ENCODE results near the gene RACK1. TPM values are rescaled to one million over a fixed set of nuclear protein-coding genes. Genes with fewer than 3 reads are reported as not detected.

RACK1 gene
- polyA plus RNA-seq, 1 of the 3 experiments (the other 2 are of a cell fraction), result 4,715 TPM

DNA sequence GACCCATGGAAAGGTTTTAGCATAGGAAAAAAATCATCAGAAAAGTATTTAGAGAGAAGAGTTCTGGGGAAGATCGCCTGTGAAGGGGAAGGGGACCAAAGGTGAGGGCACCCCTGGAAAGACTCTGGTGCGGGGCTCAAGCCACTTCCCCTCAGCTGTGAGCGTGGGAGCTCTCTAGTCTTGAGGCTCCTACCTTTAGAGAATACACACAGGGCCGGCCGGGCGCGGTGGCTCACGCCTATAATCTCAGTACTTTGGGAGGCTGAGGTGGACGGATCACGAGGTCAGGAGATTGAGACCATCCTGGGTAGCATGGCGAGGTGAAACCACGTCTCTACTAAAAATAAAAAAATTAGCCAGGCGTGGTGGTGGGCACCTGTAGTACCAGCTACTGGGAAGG is 13.7 kb downstream of the RACK1 start:
- peaks cover 0 to 5% of the 10 kb centered on the region in 2 experiments; a peak in 2 of 4 replicates for H3K4me1 ChIP-seq (ENCODE audit: control insufficient read depth in 1 of 2, insufficient read depth in 2 of 2, low read depth in 1 of 2, low read length in 1 of 2)
- no peak for DNase-seq
- POLR2A ChIA-PET, result no interaction called here
- H3F3A ChIP-seq (replicated peaks; ENCODE audit: insufficient read depth), result peaks cover 19% of the 10 kb centered on the region
- 93% methylated on average over 13 of the region's 13 CpGs for WGBS (ENCODE audit: low lambda C conversion rate)
- no peak overlapping the region for H2AFZ ChIP-seq (ENCODE audit: low read depth)
- H3K36me3 ChIP-seq (replicated peaks in 1 of 2; ENCODE audit: control insufficient read depth in 1 of 2, insufficient read depth in 2 of 2, low read length in 1 of 2), result peaks cover 20 to 49% of the 10 kb centered on the region in 2 experiments
- 0 out of 2 replicates have a peak, but pooled peaks cover 3% of the 10 kb centered on the region for H4K20me1 ChIP-seq (ENCODE audit: insufficient read depth)
- CTCF ChIA-PET, result interaction anchor here (0.8 to 1.2 kb wide), 2 partner anchors 12 to 46 kb away, joined by 3 read pairs; no protein-coding TSS in a partner anchor
- no peak overlapping the region for H3K4me2 ChIP-seq
- no peaks in the 10 kb centered on the region for H3K27me3 ChIP-seq (ENCODE audit: insufficient read depth)
- H3K9ac ChIP-seq, result no peak overlapping the region
- H3K79me2 ChIP-seq (ENCODE audit: insufficient read depth), result peaks cover 38% of the 10 kb centered on the region
- H3K9me2 ChIP-seq, result no peaks in the 10 kb centered on the region
- H3K27ac ChIP-seq (ENCODE audit: low read depth in 2 of 2, low read length in 1 of 2), result no peak overlapping the region
- H3K9me3 ChIP-seq, result no peaks in the 10 kb centered on the region
- H3K4me3 ChIP-seq (ENCODE audit: low read depth in 2 of 2, low read length in 1 of 2), result no peak overlapping the region
- TF ChIP-seq FOXJ3 (CRISPR knock-in tag; IDR thresholded peaks at IDR 0.05) (no peak), RCOR1 (IDR thresholded peaks at IDR 0.05; ENCODE audit: low read length) (no peak), GATA2 (CRISPR knock-in tag; IDR thresholded peaks at IDR 0.05) (no peak), FOSL2 (IDR thresholded peaks at IDR 0.05; ENCODE audit: borderline replicate concordance, low read depth) (no peak), FOXM1 (IDR thresholded peaks at IDR 0.05; ENCODE audit: low read depth) (no peak), ELF1 (IDR thresholded peaks at IDR 0.05) (no peak)
- TF ChIP-seq, protein P1, sequence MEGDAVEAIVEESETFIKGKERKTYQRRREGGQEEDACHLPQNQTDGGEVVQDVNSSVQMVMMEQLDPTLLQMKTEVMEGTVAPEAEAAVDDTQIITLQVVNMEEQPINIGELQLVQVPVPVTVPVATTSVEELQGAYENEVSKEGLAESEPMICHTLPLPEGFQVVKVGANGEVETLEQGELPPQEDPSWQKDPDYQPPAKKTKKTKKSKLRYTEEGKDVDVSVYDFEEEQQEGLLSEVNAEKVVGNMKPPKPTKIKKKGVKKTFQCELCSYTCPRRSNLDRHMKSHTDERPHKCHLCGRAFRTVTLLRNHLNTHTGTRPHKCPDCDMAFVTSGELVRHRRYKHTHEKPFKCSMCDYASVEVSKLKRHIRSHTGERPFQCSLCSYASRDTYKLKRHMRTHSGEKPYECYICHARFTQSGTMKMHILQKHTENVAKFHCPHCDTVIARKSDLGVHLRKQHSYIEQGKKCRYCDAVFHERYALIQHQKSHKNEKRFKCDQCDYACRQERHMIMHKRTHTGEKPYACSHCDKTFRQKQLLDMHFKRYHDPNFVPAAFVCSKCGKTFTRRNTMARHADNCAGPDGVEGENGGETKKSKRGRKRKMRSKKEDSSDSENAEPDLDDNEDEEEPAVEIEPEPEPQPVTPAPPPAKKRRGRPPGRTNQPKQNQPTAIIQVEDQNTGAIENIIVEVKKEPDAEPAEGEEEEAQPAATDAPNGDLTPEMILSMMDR (IDR thresholded peaks at IDR 0.05), result no peak

DNA sequence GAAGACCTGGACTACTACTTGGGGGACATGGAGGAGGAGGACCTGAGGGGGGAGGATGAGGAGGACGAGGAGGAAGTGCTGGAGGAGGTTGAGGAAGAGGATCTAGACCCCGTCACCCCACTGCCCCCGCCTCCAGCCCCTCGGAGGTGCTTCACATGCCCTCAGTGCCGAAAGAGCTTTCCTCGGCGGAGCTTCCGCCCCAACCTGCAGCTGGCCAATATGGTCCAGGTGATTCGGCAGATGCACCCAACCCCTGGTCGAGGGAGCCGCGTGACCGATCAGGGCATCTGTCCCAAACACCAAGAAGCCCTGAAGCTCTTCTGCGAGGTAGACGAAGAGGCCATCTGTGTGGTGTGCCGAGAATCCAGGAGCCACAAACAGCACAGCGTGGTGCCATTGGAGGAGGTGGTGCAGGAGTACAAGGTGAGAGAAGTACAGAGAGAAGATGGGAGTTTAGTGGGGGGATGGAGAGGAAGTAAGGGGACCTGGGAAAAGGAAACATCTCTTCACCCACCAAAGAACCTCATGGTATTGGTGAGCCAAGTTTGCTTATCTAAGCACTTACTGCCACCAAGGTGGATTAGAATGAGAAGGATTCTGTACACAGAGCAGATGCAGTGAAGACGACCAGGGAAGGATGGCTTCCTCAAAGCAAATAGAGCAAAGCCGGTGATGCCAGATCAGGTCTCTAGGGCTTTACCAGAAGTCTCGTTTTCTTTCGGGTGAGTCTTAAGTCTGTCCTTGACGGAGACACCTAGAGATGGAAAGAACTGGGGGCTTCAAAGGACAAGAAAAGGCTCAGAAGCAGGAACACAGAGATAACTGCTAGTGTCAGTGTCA is 19.1 kb downstream of the RACK1 start:
- peaks cover 21% of the 10 kb centered on the region for H3F3A ChIP-seq (replicated peaks; ENCODE audit: insufficient read depth)
- H3K79me2 ChIP-seq (ENCODE audit: insufficient read depth), result peaks cover 52% of the 10 kb centered on the region
- TF ChIP-seq, protein P1 (IDR thresholded peaks at IDR 0.05), result no peak
- TF ChIP-seq, protein P2, sequence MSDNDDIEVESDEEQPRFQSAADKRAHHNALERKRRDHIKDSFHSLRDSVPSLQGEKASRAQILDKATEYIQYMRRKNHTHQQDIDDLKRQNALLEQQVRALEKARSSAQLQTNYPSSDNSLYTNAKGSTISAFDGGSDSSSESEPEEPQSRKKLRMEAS (IDR thresholded peaks at IDR 0.05; ENCODE audit: low read depth), result 0 out of 2 replicates have a peak, but pooled peaks have one; percentile 5
- no peak for TF ChIP-seq POLR2AphosphoS5 (IDR thresholded peaks at IDR 0.05; ENCODE audit: low read depth, low read length)
- POLR2A ChIA-PET, result interaction anchor here (0.8 to 3.4 kb wide), 7 partner anchors 8 to 51 kb away, joined by 3 to 29 read pairs (median 7); no protein-coding TSS in a partner anchor
- H2AFZ ChIP-seq (ENCODE audit: low read depth), result no peak overlapping the region; the same call in 1 of the 2 replicates
- peak overlapping the region; percentile 97 for H3K4me2 ChIP-seq
- H3K27me3 ChIP-seq (ENCODE audit: insufficient read depth), result no peaks in the 10 kb centered on the region
- H3K9me2 ChIP-seq, result no peaks in the 10 kb centered on the region
- peak overlapping the region; percentile 97 to 98; a peak in 3 of 4 replicates for H3K27ac ChIP-seq (ENCODE audit: low read depth in 2 of 2, low read length in 1 of 2)
- peaks cover 0 to 15% of the 10 kb centered on the region in 2 experiments; a peak in 2 of 4 replicates for H3K4me1 ChIP-seq (ENCODE audit: control insufficient read depth in 1 of 2, insufficient read depth in 2 of 2, low read depth in 1 of 2, low read length in 1 of 2)
- peak overlapping the region; percentile 67 to 86 for H3K4me3 ChIP-seq (ENCODE audit: low read depth in 2 of 2, low read length in 1 of 2)
- H3K9me3 ChIP-seq, result no peaks in the 10 kb centered on the region
- peak; percentile 38 for DNase-seq
- no peaks in the 10 kb centered on the region for H4K20me1 ChIP-seq (ENCODE audit: insufficient read depth)
- CTCF ChIA-PET, result interaction anchor here (0.6 to 3.5 kb wide), 4 partner anchors 17 to 41 kb away, joined by 3 to 14 read pairs (median 6); no protein-coding TSS in a partner anchor
- WGBS (ENCODE audit: low lambda C conversion rate), result 36% methylated on average over 15 of the region's 22 CpGs
- H3K9ac ChIP-seq, result peak overlapping the region; percentile 95
- H3K36me3 ChIP-seq (replicated peaks in 1 of 2; ENCODE audit: control insufficient read depth in 1 of 2, insufficient read depth in 2 of 2, low read length in 1 of 2), result peaks cover 7 to 12% of the 10 kb centered on the region in 2 experiments
